B cell (primary cell): ENCODE measurements around the gene PCGF3. TPM values are rescaled to one million over a fixed set of nuclear protein-coding genes. Genes with fewer than 3 reads are reported as not detected.

Experiments
- ATAC-seq: fragments of 200-7000 bp; cut with Tn5 transposase; one replicate; pipeline ENCODE4 v1.10.0; 2021; ENCODE audit warnings: low read depth, mild to moderate bottlenecking, moderate number of reproducible peaks, moderate library complexity
- CTCF ChIA-PET: fragments of 350-600 bp; sonication (Branson Sonifier 250); formaldehyde crosslinking; loops from one replicate; lab custom pipeline; 2021; ENCODE audit warnings: antibody characterized with exemption, inconsistent platforms; lab: Charles Lee
- POLR2A ChIA-PET: fragments of 350-600 bp; sonication (Branson Sonifier 250); formaldehyde crosslinking; loops from one replicate; lab custom pipeline; 2021; ENCODE audit warnings: antibody characterized with exemption; lab: Charles Lee
- DNase-seq: peaks from one replicate; pipeline ENCODE4 v3.0.0; 2013
- H2AFZ ChIP-seq: 2 replicates; pipeline ENCODE4 v1.6.1; 2012; ENCODE audit warnings: mild to moderate bottlenecking, low read depth, low read length; ENCODE audit not compliant: insufficient read depth, poor library complexity, severe bottlenecking
- H3K27ac ChIP-seq, 2 donors: 1 replicate in 1 of 2; 2 replicates in 1 of 2; pipeline ENCODE4 v1.5.1; 2012 to 2013; ENCODE audit warnings: low read length in 2 of 2, mild to moderate bottlenecking in 2 of 2, moderate library complexity in 1 of 2
- H3K27me3 ChIP-seq, 4 experiments: fragments of 200-600 bp in 1 of 4; sonication (generic) in 1 of 4; replicated peaks in 1 of 4; 1 replicate in 2 of 4; 2 replicates in 2 of 4; pipeline versions ENCODE4 v1.6.1 to v1.7.0; 2013 to 2016; ENCODE audit warnings: low read length in 3 of 4, mild to moderate bottlenecking in 2 of 4, mixed read lengths in 1 of 4, moderate library complexity in 1 of 4; ENCODE audit not compliant: insufficient read depth in 4 of 4, control insufficient read depth in 3 of 4; ENCODE audit errors: control extremely low read depth in 1 of 4
- H3K36me3 ChIP-seq, 2 experiments: replicated peaks in 1 of 2; 1 replicate in 1 of 2; 2 replicates in 1 of 2; pipeline versions ENCODE4 v1.6.1 to v1.7.1; 2013; ENCODE audit warnings: low read length in 1 of 2; ENCODE audit not compliant: insufficient read depth in 2 of 2, control insufficient read depth in 1 of 2; ENCODE audit errors: control extremely low read depth in 1 of 2, extremely low read depth in 1 of 2
- H3K4me1 ChIP-seq, 2 donors: fragments of 200-600 bp in 1 of 2; sonication (generic) in 1 of 2; 1 replicate in 1 of 2; 2 replicates in 1 of 2; pipeline versions ENCODE4 v1.5.1 to v1.6.1; 2013 to 2017; ENCODE audit warnings: low read length in 2 of 2; ENCODE audit not compliant: control insufficient read depth in 2 of 2, insufficient read depth in 2 of 2
- H3K4me2 ChIP-seq: replicated peaks from 2 replicates; pipeline ENCODE3; 2012; ENCODE audit warnings: mild to moderate bottlenecking, low read depth, low read length; ENCODE audit not compliant: poor library complexity, severe bottlenecking
- H3K4me3 ChIP-seq, 5 experiments: fragments of 200-600 bp in 1 of 5; sonication (generic) in 1 of 5; 1 replicate in 3 of 5; 2 replicates in 2 of 5; pipeline versions ENCODE4 v1.5.1 to v1.7.0; 2011 to 2016; ENCODE audit warnings: low read length in 4 of 5, mild to moderate bottlenecking in 4 of 5, low read depth in 2 of 5, control low read depth in 1 of 5, moderate library complexity in 1 of 5; ENCODE audit not compliant: insufficient read depth in 1 of 5; ENCODE audit errors: control extremely low read depth in 1 of 5, extremely low read depth in 1 of 5
- H3K79me2 ChIP-seq: fragments of 200-600 bp; sonication (generic); one replicate; pipeline ENCODE4 v1.6.0; 2016; ENCODE audit warnings: low read length; ENCODE audit not compliant: control insufficient read depth, insufficient read depth
- H3K9ac ChIP-seq: fragments of 200-600 bp; sonication (generic); 2 replicates; pipeline ENCODE4 v1.6.1; 2017; ENCODE audit warnings: mild to moderate bottlenecking, low read length, moderate library complexity
- H3K9me3 ChIP-seq, 3 donors: one replicate each; pipeline versions ENCODE4 v1.6.1 to v1.7.1; 2013; ENCODE audit warnings: low read length in 2 of 3; ENCODE audit not compliant: control insufficient read depth in 2 of 3, insufficient read depth in 1 of 3; ENCODE audit errors: control extremely low read depth in 1 of 3
- H4K20me1 ChIP-seq: 2 replicates; pipeline ENCODE4 v1.6.0; 2012; ENCODE audit warnings: mild to moderate bottlenecking, low read length; ENCODE audit not compliant: insufficient read depth, control insufficient read depth, poor library complexity, severe bottlenecking
- H3K27ac Mint-ChIP-seq: one replicate; pipeline ENCODE4 v1.8.0; 2021; ENCODE audit warnings: mixed read lengths
- H3K27me3 Mint-ChIP-seq: one replicate; pipeline ENCODE4 v1.8.0; 2021; ENCODE audit warnings: mixed read lengths
- H3K4me1 Mint-ChIP-seq: one replicate; pipeline ENCODE4 v1.8.0; 2021; ENCODE audit warnings: mixed read lengths
- H3K4me3 Mint-ChIP-seq: one replicate; pipeline ENCODE4 v1.8.0; 2021; ENCODE audit warnings: mixed read lengths
- H3K9me3 Mint-ChIP-seq: one replicate; pipeline ENCODE4 v1.8.0; 2022; ENCODE audit warnings: mixed read lengths; ENCODE audit not compliant: insufficient read depth
- EZH2 ChIP-seq: IDR thresholded peaks from 2 replicates; pipeline ENCODE4 v1.6.1; 2012; ENCODE audit warnings: borderline replicate concordance, low read depth, mild to moderate bottlenecking, moderate library complexity, low read length; ENCODE audit not compliant: insufficient read depth, poor library complexity, severe bottlenecking
- WGBS: methylation state at CpG from one replicate; pipeline ENCODE4 v1.1.5; 2013; ENCODE audit warnings: missing lambda C conversion rate; ENCODE audit not compliant: insufficient coverage; 5-methylcytosine and 5-hydroxymethylcytosine counted together
- intact Hi-C: fragments of 100-400 bp; cut with micrococcal nuclease; formaldehyde crosslinking; loops from one replicate; pipeline ENCODE4 v1.10.0; 2022
- polyA plus RNA-seq: library from polyadenylated mRNA; depleted of rRNA; stranded (reverse); fragments of >200 nt; gene quantifications from 2 replicates; pipeline ENCODE4 v1.2.3, GENCODE V29; 2012
- total RNA-seq, 2 donors: library from RNA; stranded (reverse); fragments of 120-200 nt in 1 of 2; gene quantifications; 1 replicate in 1 of 2; 2 replicates in 1 of 2; pipeline versions ENCODE4 v1.2.3 to v1.2.4, GENCODE V29; 2013 to 2022
- TF ChIP-seq, protein P1 (sequence below): fragments of 200-600 bp; IDR thresholded peaks from one replicate; pipeline ENCODE4 v1.8.0; 2022; ENCODE audit warnings: antibody characterized with exemption, mild to moderate bottlenecking

PCGF3 gene
- total and polyA plus RNA-seq, 2 donors (not counting 1 experiment from before 2014, with no cell fraction given) = 65.7 to 90.3 TPM

DNA sequence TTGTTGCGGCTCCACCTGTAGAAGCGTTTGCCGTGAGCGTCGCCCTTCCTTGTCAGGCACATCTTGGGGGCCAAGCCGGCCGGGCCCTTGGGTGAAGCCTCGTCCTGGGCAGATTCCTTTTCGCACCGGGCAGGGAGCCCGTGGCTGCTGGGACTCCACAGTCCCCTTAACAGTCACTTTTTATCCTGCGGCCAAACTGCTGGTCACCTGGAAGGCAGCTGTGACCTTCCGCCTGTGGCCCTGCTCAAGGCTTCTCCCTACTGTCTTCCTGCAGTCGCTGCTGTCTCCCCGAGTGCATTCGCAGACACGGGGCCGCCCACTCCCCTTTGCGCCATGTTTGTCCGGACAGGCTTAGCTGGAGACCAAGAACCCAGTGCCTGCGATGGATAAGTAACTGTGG lies 55.0 kb downstream of the PCGF3 start:
- H3K4me3 Mint-ChIP-seq = no peak overlapping the region
- DNase-seq = no peak
- peaks cover 4% of the 10 kb centered on the region for H3K4me1 Mint-ChIP-seq
- H3K27ac Mint-ChIP-seq = no peak overlapping the region
- ATAC-seq = no peak
- Histone ChIP-seq H4K20me1 (peaks cover 65% of the 10 kb centered on the region), H3K4me1 (no peaks in the 10 kb centered on the region), H3K9ac (no peak overlapping the region), H3K4me2 (no peak overlapping the region), H3K4me3 (no peak overlapping the region), H2AFZ (no peak overlapping the region), H3K79me2 (peaks cover 20% of the 10 kb centered on the region), H3K27me3 (no peaks in the 10 kb centered on the region), H3K36me3 (peaks cover 0 to 38% of the 10 kb centered on the region in 2 experiments), H3K9me3 (peaks cover 0 to 5% (median 0%) of the 10 kb centered on the region in 3 donors), H3K27ac (no peak overlapping the region)
- no peaks in the 10 kb centered on the region for H3K9me3 Mint-ChIP-seq
- no peak for TF ChIP-seq EZH2
- TF ChIP-seq, protein P1, sequence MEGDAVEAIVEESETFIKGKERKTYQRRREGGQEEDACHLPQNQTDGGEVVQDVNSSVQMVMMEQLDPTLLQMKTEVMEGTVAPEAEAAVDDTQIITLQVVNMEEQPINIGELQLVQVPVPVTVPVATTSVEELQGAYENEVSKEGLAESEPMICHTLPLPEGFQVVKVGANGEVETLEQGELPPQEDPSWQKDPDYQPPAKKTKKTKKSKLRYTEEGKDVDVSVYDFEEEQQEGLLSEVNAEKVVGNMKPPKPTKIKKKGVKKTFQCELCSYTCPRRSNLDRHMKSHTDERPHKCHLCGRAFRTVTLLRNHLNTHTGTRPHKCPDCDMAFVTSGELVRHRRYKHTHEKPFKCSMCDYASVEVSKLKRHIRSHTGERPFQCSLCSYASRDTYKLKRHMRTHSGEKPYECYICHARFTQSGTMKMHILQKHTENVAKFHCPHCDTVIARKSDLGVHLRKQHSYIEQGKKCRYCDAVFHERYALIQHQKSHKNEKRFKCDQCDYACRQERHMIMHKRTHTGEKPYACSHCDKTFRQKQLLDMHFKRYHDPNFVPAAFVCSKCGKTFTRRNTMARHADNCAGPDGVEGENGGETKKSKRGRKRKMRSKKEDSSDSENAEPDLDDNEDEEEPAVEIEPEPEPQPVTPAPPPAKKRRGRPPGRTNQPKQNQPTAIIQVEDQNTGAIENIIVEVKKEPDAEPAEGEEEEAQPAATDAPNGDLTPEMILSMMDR = no peak
- 100% methylated on average over 11 of the region's 21 CpGs for WGBS
- ChIA-PET CTCF (no interaction called here), POLR2A (no interaction called here)
- intact Hi-C loops = no loop called here
- no peaks in the 10 kb centered on the region for H3K27me3 Mint-ChIP-seq

DNA sequence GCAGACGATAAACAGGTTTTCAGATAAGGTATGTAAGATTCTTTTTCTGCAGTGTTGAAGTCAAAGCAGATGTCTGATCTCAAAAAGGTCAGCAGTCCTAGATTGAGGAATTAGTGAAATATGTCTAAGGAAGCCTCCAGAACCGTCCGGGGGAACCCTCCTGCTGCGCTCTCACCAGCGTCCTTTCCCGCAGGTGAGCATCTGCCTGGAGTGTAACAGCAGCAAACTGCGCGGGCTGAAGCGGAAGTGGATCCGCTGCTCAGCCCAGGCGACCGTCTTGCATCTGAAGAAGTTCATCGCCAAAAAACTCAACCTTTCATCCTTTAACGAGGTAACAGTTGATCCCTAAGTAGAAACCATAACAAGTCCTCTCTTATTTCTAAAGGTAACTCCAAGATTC lies 55.5 kb downstream of the PCGF3 start:
- no peak overlapping the region for H3K9ac ChIP-seq
- peaks cover 20% of the 10 kb centered on the region for H3K79me2 ChIP-seq
- Mint-ChIP-seq H3K4me1 (peaks cover 4% of the 10 kb centered on the region), H3K9me3 (no peaks in the 10 kb centered on the region), H3K27me3 (no peaks in the 10 kb centered on the region), H3K27ac (no peak overlapping the region), H3K4me3 (no peak overlapping the region)
- DNase-seq = no peak
- intact Hi-C loops = no loop called here
- peaks cover 69% of the 10 kb centered on the region for H4K20me1 ChIP-seq
- CTCF ChIA-PET = no interaction called here
- 97% methylated on average over 11 of the region's 14 CpGs for WGBS
- H3K27me3 ChIP-seq = no peaks in the 10 kb centered on the region
- TF ChIP-seq EZH2 = no peak
- TF ChIP-seq, protein P1 = no peak
- POLR2A ChIA-PET = no interaction called here
- H3K4me1 ChIP-seq = no peaks in the 10 kb centered on the region
- H3K4me2 ChIP-seq = no peak overlapping the region
- H2AFZ ChIP-seq = no peak overlapping the region
- H3K9me3 ChIP-seq = peaks cover 0 to 5% (median 0%) of the 10 kb centered on the region in 3 donors
- H3K27ac ChIP-seq = no peak overlapping the region
- H3K36me3 ChIP-seq = peaks cover 0 to 42% of the 10 kb centered on the region in 2 experiments
- ATAC-seq = no peak
- no peak overlapping the region for H3K4me3 ChIP-seq
